HG03135 (cell line): ENCODE measurements around the gene SLC6A19.
"Not testable (repeated sequence)": the region's sequence is repeated elsewhere in the genome, so short reads cannot be mapped to it uniquely, and the experiment has no call there.

Experiments used
- ATAC-seq: cut with Tn5 transposase; IDR thresholded peaks from one replicate; pipeline ENCODE4 v1.9.1; 2021; ENCODE audit warnings: mild to moderate bottlenecking, moderate library complexity; ENCODE audit not compliant: unreplicated experiment

Gene SLC6A19

DNA sequence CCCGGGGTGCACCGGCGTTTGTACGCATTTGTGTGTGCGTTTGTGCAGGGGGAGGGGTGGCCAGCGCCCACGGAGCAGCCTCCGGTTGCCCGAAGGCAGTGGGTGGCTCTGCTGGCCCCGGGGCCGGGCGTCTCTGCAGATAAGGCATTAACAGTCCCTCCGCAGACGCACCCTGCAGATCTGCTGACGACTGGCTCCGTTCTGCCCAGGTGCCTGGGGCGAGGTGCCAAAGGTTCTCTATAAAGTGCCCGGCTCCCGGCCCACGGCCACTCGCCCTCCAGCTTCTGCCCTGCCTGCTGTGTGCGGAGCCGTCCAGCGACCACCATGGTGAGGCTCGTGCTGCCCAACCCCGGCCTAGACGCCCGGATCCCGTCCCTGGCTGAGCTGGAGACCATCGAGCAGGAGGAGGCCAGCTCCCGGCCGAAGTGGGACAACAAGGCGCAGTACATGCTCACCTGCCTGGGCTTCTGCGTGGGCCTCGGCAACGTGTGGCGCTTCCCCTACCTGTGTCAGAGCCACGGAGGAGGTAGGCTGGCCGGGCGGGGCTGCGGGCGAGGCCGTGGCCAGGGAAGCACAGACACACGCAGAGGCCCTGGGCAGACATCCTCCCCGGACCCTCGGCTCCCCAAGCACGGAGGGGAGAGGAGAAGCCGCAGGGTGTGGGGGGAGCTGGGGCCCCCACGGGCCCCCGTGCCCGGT lies at the start of gene SLC6A19:
Gene SLC6A19, plus strand, starts transcription at position 269 of the 699 bp plus-strand sequence. Its CDS starts 56 bp downstream, at position 325.
- ATAC-seq: no peak

DNA sequence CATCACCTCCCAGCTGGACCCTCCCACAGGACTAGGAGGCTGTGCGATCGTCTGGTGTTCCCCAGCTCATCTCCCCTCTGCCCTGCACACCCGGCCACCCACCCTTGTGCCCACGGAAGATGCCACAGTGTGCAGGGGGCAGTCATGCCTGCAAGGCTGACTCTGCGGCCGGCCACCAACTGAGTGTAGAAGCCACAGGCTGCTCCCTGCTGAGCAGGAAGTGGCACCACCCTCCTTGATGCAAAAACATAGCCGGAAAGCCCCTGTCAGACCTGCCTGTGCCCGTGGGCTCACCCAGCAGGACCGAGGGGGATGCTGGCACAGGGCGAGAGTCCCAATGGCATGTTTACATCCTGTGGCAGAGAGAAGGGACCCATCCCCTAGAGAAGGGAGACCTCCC lies 49.2 kb upstream of the SLC6A19 start:
- ATAC-seq: no peak

DNA sequence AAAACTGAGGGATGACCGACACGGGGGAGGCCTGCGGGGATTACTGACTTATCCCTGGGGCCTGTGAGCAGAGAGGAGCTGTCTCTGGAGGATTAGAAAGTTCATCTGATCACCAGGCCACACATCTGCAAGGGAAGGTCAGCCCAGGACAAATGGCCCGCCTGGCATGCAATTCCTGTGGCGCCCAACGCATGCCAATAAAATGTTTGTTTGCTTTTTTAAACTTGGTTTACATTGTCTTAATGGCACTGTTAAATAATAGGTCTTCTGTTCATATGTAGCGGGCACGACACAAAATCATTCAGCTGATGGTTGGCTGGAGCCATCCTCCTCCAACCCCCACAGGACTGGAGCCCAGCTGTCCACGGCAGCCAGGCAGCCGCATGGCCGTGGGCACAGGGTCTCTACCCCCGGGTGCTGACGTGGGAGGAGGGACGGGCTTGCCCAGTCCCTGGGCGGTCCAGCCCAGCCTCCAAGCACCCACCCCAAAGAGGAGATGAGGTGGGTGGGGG lies 48.6 kb upstream of the SLC6A19 start:
- no peak for ATAC-seq

DNA sequence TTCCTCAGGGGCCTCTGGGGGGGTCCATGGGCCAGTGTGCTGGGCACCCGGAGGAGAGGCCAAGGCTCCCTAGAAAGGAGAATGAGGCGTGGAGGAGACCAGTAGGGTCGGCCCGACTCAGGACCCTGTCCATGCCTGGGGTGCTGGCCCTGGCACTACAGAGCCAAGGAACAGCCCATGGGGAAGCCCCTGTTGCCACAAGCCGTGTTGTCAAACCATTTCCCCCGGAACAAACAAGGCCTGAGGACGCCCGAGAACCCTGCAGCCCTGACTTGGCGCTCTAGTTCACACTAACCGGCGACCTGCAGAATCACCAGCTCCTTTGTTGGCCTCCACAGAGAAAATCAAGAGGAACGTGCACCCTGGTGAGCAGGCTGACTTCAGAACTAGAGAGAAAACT lies 48.0 kb upstream of the SLC6A19 start:
- no peak for ATAC-seq

DNA sequence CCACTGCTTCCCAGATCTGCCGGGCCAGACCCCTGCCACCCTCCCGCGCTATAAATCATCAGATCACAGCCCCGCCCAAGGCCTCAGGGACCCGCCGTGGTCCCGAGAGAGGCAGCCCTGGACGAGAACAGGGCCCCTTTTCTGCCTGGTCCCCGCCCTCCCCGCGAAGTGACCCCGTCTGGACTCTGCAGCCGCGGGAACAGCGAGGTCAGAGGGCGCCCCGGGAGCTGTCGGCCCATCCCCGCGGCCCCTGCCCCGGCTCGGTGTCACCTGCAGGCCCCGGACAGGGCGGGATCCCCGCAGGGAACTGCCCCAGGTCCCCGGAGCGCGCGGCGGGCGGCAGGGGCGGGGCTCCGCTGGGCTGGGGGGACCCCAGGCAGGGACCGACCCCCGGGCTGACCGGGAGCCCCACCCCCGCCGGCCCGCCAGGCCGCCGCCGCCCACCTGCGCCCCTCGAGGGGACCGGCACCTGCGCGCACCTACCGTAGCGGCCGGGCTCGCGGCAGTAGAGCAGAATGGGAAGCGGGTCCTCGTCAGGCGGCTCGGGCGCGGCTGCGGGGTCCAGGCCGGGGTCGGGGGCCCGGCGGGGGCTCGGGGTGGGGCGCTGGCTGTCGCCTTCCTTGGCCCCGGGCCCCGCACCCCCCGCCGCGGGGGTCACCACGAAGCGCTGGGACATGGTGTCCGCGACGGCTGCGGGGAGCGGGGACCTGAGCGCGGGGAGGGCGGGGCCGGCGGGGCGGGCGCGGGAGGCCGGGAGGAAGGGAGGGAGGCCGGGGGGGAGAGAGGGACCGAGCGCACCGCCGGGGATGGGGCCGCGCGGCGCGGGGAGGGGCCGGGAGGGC lies 46.0 kb upstream of the SLC6A19 start:
- ATAC-seq: no peak

DNA sequence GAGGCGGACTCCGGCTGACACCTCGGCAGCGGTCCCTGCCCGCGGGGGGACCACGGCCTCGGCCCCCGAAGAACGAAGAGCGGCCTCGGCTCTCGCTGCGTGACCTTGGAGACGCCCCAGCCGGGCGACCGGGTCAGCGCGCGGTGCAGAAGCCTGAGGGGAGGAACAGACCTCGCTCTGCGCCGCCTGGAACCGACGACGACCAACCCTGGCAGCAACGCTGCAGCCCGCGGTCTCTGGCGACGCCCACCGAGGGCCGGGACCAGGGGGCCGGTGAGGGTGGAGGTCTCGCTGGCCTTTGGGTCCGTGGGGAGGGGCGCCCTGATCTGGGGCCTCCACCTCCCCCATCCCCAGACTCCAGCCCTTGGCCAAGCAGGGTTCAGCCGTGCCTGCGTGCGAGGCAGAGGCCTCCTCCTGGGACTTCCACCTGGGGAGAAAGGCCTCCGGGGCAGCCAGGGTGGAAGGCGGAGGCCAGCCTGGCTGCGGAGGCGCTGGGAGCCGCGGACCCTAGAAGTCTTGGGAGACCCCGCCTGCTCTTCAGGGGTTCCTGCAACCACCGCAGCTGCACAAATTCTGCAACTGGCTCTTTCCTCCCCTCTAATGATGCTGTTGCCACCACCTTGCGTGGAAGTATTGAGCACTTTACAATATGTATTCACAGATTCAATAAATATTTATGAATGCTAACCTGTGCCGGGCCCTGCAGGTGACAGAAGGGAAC lies 45.2 kb upstream of the SLC6A19 start:
- ATAC-seq: no peak

DNA sequence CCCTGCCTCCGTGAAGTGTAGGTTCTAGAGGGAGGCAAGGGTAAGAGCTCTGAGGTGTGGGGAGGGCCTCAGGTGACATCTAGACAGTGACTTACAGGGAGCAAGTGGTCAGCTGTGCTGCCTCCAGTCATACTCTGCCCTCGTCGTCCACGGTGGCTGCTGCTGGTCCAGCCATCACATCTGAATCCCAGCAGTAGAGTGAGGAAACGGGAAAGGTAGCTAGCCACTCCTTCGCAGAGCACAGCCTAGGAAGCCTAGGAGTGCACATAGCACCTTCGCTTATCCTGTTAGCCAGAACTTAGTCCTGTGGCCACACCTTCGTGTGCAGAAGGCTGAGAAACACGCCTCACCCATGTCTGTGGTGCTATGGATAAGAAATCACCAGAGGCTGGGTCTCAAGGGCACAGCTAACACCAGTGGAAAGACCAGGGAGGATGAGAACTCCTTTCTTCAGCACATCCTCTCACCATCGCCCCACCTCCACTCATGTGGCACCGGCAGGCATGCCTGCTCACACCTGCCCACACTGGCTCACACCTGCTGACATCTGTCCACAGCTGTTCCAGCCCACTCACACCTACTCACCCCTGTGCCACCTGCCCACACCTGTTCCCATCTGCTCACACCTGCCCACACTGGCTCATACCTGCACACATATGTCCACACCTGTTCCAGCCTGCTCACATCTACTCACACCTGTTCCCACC lies 44.5 kb upstream of the SLC6A19 start:
- ATAC-seq: no peak

DNA sequence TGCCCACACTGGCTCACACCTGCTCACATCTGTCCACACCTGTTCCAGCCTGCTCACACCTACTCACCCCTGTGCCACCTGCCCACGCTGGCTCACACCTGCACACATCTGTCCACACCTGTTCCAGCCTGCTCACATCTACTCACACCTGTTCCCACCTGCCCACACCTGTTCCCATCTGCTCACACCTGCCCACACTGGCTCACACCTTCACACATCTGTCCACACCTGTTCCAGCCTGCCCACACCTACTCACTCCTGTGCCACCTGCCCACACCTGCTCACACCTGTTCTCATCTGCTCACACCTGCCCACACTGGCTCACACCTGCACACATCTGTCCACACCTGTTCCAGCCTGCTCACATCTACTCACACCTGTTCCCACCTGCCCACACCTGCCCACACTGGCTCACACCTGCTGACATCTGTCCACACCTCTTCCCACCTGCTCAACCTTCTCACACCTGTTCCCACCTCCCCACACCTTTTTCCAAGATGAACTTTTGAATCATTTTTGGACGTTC lies 43.9 kb upstream of the SLC6A19 start:
- ATAC-seq: not testable (repeated sequence)

DNA sequence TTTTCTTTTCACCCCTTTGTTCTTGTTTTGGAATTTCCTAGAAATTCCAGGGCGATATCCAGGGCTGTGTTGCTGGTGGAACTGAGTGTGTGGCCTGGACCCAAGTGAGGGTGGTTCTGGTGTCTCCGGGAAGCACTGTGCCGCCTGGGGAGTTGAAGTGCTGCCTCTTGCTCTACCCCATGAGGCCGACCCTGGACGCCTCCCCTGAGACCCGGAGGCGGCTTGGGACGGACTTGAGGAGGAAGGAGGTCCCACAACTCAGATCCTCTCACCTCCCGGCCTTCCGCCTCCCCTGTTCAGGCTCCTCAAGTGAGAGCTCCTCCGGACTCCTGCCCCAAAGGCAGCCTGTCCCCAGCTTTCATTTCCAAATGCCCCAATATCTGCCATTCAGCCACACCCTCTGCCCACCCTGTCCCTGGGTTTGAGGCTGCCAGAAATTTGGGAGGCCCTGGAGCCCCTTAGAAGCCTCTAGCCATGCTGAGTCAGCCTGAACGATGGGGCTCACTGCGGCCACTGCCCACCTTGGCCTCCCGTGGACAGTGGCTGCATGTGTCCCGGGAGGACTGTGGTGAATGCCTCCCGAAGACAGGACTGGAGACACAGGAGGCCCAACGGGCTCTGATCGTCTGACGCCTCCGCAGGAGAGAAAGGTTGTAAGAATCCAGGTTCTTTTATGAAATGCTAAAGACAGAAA lies 42.6 kb upstream of the SLC6A19 start:
- ATAC-seq: no peak

DNA sequence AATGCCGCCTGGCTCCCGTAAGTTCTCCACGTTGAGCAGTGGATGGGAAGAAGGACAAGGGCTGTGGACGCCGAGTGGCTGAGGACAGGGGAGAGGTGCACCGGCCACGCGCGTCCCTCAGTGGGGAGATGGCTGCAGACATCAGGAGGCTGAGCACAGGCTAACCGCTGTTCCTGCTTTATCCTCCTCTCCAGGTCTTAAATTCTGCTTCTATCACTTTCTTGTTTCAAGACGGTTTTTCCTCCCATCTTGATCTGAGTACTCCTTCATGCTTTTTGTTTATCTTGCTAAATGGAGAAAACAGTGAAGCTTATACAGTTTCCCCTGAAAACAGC lies 42.1 kb upstream of the SLC6A19 start:
- no peak for ATAC-seq

DNA sequence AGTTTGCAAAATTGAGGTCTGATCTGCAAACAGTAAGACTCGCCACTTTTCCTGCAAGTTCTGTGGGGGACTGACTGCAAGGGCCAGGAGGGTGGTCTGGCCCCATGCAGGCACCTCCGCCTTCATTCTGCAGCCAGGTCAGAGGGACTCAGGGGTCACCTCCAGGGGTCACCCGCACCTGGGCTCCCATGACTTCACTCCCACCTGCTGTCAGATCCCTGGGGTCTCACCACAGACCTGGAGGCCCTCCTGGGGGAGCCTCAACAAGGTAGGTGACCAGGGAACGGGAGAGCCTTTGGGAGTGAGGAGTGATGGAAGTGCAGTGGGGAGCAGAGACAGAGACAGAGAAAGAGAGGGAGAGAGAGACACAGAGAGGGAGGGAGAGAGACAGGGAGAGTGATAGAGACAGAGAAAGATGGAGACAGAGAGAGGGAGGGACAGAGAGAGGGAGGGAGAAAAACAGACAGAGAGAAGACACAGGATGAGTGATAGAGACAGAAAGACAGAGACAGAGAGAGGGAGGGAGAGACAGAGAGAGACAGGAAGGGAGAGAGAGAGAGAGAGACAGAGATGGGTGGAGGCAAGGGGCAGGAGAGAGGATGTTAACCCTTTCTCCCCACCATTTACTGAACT lies 41.5 kb upstream of the SLC6A19 start:
- no peak for ATAC-seq

DNA sequence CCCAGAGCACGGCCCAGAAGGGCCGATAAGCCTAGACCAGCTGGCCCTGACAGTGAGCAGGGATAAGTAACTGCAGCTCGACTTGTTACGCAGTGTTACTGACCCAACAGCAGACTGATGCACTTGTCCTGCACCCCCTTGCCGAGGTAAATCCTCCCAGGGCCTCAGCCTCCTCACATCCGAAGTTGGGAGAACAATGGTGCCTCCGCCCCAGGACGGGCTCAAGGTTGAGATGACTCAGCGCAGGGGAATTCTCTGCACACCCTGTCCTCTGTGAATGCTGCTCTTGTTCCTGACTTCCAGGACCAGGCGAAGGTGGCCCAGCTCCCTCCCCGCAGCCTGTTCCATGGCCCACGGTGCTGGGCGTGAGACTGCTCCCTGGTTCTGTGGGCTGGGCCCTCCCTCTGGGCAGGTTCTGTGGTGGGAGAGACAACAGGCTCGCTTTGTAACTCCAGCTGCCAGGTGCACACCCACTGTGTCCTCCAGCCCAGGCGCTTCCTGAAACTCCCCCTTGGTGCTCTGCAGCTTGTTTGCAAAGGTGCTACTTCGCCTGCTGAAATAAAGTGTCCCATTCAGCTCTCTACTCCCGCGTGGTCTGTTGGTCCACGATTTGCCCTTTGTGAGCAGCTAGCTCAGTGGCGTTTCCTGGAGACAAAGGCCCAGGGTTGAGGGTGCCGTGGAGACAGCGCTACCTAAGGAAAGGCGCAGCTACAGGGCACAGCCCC lies 40.1 kb upstream of the SLC6A19 start:
- no peak for ATAC-seq

DNA sequence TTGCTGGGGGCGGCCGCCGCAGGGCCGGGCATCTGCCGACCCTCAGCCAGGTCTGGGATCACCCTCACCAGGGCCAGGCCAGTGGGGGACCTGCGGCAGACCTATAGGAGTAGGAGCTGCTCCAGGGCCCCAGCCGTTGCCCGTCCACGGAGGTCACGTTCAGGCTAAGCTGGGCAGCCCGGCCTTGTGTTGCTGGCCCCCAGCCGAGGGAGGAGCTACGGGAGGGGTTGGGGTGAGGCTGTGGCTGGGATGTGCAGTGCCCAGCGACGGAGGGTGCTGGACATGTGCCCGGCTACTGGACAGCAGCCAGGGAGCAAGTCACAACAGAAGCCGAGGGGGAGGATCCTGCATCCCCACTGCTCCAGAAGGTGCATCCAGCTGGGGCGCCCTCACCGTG lies 39.6 kb upstream of the SLC6A19 start:
- no peak for ATAC-seq

DNA sequence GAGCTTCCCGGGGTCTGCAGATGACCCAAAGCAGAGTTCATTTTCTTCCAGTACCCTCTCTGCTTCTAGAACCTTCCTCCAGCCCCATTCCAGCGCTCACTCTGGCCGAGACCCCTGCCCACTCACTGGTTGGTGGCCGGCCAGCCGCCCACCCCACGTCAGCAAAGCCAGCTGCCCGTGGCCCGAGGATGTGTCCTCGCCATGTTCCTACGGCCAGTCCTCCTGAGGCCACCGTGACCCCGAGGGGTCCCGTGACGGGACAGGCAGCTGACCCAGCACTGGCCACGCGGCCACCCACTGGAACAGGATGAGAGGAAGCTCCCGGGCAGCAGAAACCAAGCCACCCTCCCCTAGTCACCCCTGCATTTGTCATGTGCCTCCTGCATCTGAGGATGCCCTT lies 39.1 kb upstream of the SLC6A19 start:
- ATAC-seq: no peak

DNA sequence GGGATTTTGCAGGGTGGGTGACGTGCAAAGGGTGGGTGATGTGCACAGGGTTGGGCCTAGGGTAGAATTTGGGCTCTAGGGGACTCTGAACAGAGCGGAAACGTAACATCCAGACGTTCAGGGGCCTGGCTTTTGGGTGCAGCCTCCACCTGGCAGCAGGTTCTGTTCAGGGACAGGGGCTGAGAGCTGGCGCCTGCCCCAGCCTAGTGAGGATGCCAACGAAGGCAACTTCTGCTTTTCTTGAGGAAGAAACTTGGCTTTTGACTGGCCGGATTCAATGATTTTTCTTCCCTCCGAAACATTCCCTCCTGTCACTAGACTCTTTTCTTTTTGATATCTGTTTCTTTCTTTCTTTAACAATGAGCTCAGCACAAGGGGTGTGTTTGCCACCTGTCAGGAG lies 38.6 kb upstream of the SLC6A19 start:
- no peak for ATAC-seq

DNA sequence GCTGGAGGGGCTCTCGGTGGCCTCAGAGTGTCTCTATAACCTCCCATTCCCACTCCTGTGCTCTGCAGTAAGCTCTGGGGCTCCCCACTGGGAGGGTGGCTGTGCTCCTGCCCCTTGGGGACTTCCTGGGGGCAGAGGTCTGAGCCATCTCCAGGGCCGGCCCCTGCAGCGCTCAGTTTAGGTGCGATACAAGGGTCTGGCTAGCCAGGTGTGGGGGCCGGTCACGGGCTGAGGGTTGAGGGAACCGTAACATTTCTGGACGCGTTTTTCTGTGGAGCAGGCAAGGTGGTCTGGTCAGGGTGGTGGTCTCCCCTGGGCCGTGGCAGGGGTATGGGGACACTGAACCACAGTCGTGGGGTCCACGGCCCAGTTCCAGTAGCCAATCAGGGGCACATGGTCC lies 38.0 kb upstream of the SLC6A19 start:
- no peak for ATAC-seq

DNA sequence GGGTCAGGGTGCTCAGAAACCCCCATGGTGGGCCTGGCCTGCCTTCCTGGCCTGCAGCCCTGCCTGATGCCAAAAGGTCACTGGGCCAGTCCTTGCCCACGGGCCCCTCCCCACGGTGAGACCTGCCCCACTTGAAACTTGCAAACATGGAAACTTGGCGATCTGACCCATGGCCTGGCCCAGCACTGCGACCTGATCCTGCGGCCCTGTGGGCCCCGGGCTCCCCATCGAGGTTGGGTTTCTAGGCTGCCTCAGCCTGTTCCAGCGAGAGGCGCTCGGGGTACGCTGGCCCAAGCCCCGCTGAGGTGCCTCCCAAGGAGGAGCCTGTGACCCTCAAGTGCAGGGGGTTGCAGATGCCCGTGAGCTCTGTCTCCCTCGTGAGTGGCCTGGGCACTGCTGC lies 37.5 kb upstream of the SLC6A19 start:
- ATAC-seq: no peak

DNA sequence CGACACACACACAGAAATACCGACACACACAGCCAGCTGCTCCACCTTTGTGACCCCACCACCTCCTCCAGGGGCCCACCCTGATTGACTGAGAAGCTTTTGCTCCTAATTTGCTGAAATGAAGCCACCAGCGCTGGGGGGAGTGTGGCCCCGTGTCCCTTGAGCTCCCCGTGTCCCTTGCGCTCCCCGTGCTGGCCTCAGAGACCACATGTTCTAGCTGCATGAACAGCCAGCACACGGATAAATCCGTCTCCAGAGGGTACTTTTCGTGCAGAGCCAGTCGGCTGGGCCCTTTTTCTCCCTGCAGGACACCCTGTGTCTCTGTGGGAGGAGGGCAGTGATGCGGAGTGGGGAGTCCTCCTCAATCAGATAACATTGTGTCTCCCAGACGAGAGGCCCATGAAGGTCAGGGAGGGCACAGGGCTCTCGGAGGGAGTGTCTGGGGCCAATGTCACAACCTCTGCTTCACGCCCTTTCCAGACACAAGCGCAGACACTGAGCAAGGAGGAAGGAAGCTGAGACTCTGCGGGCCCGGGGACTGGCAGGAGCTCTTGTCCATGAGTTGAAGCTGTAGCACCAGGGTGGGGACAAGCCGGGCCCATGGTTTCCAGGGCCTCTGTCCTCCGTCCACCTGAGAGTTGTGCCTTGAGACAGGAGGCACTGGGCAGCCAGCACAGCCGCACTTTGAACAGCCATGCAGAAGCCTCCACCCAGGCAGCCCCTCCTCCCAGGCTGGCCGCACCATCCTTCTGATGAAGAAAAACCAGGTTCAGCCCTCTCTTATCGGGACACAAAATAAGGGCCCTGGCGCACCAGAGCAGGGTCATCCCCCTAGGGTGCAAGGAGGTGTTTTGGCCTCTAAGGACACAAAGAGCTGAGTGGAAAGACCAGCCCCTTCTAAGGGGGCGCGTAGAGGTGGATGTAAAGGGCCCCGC lies 36.4 kb upstream of the SLC6A19 start:
- ATAC-seq: no peak
